ENCODE measurements around the gene CAMKMT. TPM values are rescaled to one million over a fixed set of nuclear protein-coding genes. Genes with fewer than 3 reads are reported as not detected.

Gene CAMKMT
- total RNA-seq, 2 experiments from 2014 or later = 12.8 to 19.6 TPM

- DNase-seq = no peak
- Mint-ChIP-seq H3K27ac (no peak overlapping the region), H3K4me3 (no peak overlapping the region), H3K4me1 (ENCODE audit: low read depth) (no peaks in the 10 kb centered on the region), H3K27me3 (ENCODE audit: low read depth) (no peaks in the 10 kb centered on the region), H3K36me3 (ENCODE audit: low read depth) (peaks cover 5% of the 10 kb centered on the region), H3K9me3 (no peaks in the 10 kb centered on the region)
- CTCF ChIA-PET = no interaction called here
- intact Hi-C loops (cut with micrococcal nuclease) = no loop called here
These were observed 362.2 kb downstream of the CAMKMT start for GRCh38 chr2:44723921-44724320.

GRCh38 chr2:44730593-44730992 is 368.8 kb downstream of the CAMKMT start:
- no peaks in the 10 kb centered on the region for H3K4me1 Mint-ChIP-seq (ENCODE audit: low read depth)
- H3K4me3 Mint-ChIP-seq = no peak overlapping the region
- DNase-seq = no peak
- peaks cover 3% of the 10 kb centered on the region for H3K9me3 Mint-ChIP-seq
- H3K36me3 Mint-ChIP-seq (ENCODE audit: low read depth) = peaks cover 14% of the 10 kb centered on the region
- no peaks in the 10 kb centered on the region for H3K27me3 Mint-ChIP-seq (ENCODE audit: low read depth)
- H3K27ac Mint-ChIP-seq = no peak overlapping the region
- intact Hi-C loops (cut with micrococcal nuclease) = no loop called here
- CTCF ChIA-PET = interaction anchor here (0.6 kb wide), 1 partner anchor 114 kb away, joined by 3 read pairs; no protein-coding TSS in a partner anchor

DNA sequence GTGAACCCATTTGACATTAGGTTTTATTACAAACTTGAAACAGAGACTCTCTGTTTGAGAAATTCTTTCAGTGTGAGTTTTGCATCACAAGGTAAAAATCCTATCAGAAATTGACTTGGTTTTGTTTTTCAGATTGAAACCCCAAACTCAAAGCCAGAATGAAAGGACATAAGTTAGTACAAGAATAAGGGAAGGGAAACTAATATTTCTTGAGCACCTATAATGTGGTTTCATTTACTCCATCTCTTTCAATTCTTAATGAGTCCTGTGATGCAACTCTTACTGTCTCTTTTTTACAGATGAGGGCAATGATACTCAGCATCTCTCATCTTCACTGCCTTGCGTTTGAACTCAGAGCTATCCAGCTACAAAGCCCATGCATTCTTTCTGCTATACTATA is 369.8 kb downstream of the CAMKMT start:
- CTCF ChIA-PET = no interaction called here
- Mint-ChIP-seq H3K36me3 (ENCODE audit: low read depth) (peaks cover 17% of the 10 kb centered on the region), H3K4me3 (no peak overlapping the region), H3K27me3 (ENCODE audit: low read depth) (no peaks in the 10 kb centered on the region), H3K4me1 (ENCODE audit: low read depth) (no peaks in the 10 kb centered on the region), H3K27ac (no peak overlapping the region), H3K9me3 (peaks cover 6% of the 10 kb centered on the region)
- intact Hi-C loops (cut with micrococcal nuclease) = loop anchor here (1.0 kb wide), 1 partner anchor 115 kb away; no protein-coding TSS in a partner anchor
- DNase-seq = no peak

- DNase-seq = no peak
- Mint-ChIP-seq H3K4me1 (ENCODE audit: low read depth) (no peaks in the 10 kb centered on the region), H3K9me3 (peaks cover 13% of the 10 kb centered on the region), H3K27ac (no peak overlapping the region), H3K4me3 (no peak overlapping the region), H3K36me3 (ENCODE audit: low read depth) (peaks cover 16% of the 10 kb centered on the region), H3K27me3 (ENCODE audit: low read depth) (no peaks in the 10 kb centered on the region)
- intact Hi-C loops (cut with micrococcal nuclease) = no loop called here
- CTCF ChIA-PET = no interaction called here
These were observed 374.7 kb downstream of the CAMKMT start for GRCh38 chr2:44736270-44736942.

- CTCF ChIA-PET = no interaction called here
These were observed 378.9 kb downstream of the CAMKMT start for GRCh38 chr2:44740678-44741077.

GRCh38 chr2:44741507-44741906 is 379.8 kb downstream of the CAMKMT start:
- Mint-ChIP-seq H3K27ac (no peak overlapping the region), H3K4me1 (ENCODE audit: low read depth) (no peaks in the 10 kb centered on the region), H3K36me3 (ENCODE audit: low read depth) (peaks cover 12% of the 10 kb centered on the region), H3K9me3 (peaks cover 7% of the 10 kb centered on the region), H3K27me3 (ENCODE audit: low read depth) (no peaks in the 10 kb centered on the region), H3K4me3 (no peak overlapping the region)
- no peak for DNase-seq
- intact Hi-C loops (cut with micrococcal nuclease) = no loop called here
- CTCF ChIA-PET = no interaction called here

More at GRCh38 chr2:44740678-44741077, 378.9 kb downstream of the CAMKMT start:
- DNase-seq = no peak
- intact Hi-C loops (cut with micrococcal nuclease) = no loop called here
- Mint-ChIP-seq H3K4me1 (ENCODE audit: low read depth) (no peaks in the 10 kb centered on the region), H3K9me3 (peaks cover 10% of the 10 kb centered on the region), H3K4me3 (no peak overlapping the region), H3K36me3 (ENCODE audit: low read depth) (peaks cover 15% of the 10 kb centered on the region), H3K27ac (no peak overlapping the region), H3K27me3 (ENCODE audit: low read depth) (no peaks in the 10 kb centered on the region)

DNA sequence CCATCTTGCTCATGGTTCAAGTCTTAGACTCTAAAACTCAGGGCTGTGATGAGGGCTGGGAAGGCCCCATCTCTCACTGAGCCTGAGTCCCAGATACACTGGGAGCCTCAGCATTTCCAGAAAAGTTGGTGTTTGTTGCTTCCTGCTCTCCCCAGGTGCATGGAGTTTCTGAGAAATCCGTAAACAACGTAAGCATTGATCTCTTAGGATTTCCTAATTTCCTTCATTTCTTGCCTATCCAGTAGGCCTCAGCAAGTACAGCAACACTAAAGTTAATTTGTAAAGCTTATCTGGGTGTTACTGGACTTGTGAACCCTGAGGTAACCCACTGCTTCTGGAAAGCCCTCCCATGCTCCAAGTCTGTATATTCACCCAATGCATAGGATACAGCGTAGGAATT is 380.3 kb downstream of the CAMKMT start:
- no peak for DNase-seq
- Mint-ChIP-seq H3K9me3 (peaks cover 3% of the 10 kb centered on the region), H3K4me3 (no peak overlapping the region), H3K27ac (no peak overlapping the region), H3K36me3 (ENCODE audit: low read depth) (peaks cover 6% of the 10 kb centered on the region), H3K27me3 (ENCODE audit: low read depth) (no peaks in the 10 kb centered on the region), H3K4me1 (ENCODE audit: low read depth) (no peaks in the 10 kb centered on the region)
- CTCF ChIA-PET = no interaction called here
- intact Hi-C loops (cut with micrococcal nuclease) = no loop called here

DNA sequence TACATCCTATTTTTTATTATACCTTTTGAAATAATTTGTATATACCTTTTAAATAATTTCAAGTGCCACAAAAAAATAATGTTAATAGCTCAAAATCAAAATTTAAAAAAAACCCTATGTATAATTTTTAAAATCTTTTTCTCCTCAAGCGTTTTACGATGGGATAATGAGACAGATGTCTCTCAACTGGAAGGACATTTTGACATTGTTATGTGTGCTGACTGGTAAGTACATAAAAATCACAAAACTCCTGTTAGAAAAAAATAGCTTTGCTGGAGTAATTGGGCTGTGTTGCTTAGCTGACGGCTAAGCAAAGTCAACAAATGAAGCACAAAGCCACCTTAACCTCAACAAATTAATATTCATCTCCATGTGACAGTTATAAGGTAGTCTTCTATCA is 381.7 kb downstream of the CAMKMT start:
- Mint-ChIP-seq H3K36me3 (ENCODE audit: low read depth) (peaks cover 3% of the 10 kb centered on the region), H3K27me3 (ENCODE audit: low read depth) (no peaks in the 10 kb centered on the region), H3K9me3 (no peaks in the 10 kb centered on the region), H3K27ac (no peak overlapping the region), H3K4me3 (no peak overlapping the region), H3K4me1 (ENCODE audit: low read depth) (no peaks in the 10 kb centered on the region)
- intact Hi-C loops (cut with micrococcal nuclease) = no loop called here
- DNase-seq = no peak
- CTCF ChIA-PET = no interaction called here

DNA sequence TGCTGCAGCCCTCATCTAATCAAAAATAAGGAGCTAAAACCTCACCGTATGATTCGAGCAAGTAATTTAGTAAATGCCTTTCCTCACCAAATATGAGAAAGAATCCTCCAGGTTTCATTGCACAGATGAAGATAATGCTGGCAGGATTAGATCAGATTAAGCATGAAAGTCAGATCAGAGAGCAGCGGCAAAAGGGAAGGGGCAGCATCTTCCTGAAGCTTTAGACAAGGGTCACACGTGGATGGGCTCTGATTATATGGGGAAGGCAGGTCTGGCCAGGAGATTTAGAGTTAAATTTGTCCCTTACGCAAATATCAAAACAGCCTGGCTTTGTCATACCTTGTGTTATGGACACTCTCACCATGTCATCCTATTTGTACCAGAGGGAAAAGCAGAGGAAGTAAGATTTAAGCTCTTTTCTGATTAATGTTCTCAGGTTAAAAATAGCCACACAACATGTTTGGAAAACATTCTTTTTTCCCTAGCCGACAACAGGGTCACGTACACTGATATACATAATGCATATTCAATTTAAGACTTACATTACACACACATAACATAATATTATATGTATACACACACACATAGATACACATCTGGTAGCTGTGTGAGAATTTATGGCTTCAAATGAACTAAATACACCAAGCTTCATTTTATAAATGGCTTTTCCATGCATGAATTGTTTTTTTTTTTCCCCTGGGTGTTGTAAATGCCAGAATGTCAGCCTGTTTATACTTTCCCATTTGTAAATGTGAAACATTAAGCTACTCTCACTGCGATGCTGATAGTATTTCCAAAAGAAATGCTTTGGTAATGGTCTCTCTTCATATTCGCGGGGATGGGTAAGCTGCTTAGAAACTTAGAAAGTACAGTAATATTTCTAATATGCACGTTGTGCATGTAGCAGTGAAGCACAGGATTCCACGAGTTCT is 383.5 kb downstream of the CAMKMT start:
- no peak overlapping the region for H3K27ac Mint-ChIP-seq
- H3K9me3 Mint-ChIP-seq = no peaks in the 10 kb centered on the region
- H3K4me1 Mint-ChIP-seq (ENCODE audit: low read depth) = no peaks in the 10 kb centered on the region
- H3K4me3 Mint-ChIP-seq = no peak overlapping the region
- peaks cover 7% of the 10 kb centered on the region for H3K36me3 Mint-ChIP-seq (ENCODE audit: low read depth)
- DNase-seq = no peak
- intact Hi-C loops (cut with micrococcal nuclease) = no loop called here
- CTCF ChIA-PET = interaction anchor here (0.5 to 1.7 kb wide), 3 partner anchors 236 to 269 kb away, joined by 3 to 8 read pairs (median 3); no protein-coding TSS in a partner anchor
- H3K27me3 Mint-ChIP-seq (ENCODE audit: low read depth) = no peaks in the 10 kb centered on the region

DNA sequence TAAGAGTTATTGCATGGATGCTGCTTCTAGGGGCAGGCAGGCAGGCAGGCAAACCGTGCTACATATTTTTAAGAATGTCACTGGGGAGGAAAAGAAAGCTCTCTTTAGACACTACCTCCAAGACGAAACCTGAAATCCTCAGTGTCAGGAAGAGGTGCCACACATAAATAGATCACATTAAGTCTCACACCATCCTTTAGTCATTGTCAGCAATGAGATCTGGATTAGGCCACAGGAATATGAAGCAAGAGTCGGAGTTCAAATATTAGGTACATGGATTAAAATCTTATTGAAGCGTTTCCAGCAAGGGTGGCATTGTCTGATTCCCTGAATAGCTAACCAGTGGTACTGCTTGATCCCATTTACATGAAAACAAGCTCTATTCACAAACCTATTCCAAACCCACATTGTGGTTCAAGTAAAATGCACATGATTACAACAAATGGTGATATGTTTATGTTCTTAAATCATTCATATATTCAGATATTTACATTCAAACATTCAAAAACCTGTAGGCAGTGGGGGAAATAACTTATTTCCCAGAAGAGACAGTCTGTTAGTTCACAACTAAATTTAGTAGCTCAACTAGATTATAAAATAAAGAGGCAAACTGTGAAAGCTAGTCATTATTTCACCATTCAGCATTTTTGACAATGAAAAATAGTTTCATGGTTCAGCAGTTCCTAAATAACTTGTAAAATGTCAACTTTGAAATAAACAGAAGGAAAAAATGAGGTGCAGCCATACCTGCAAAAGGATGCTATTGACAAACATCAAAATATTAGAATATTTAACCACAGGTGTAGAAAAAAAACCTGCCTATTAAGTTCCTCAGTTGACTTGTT is 384.4 kb downstream of the CAMKMT start:
- H3K9me3 Mint-ChIP-seq = no peaks in the 10 kb centered on the region
- H3K4me1 Mint-ChIP-seq (ENCODE audit: low read depth) = no peaks in the 10 kb centered on the region
- intact Hi-C loops (cut with micrococcal nuclease) = no loop called here
- H3K4me3 Mint-ChIP-seq = no peak overlapping the region
- DNase-seq = no peak
- no peaks in the 10 kb centered on the region for H3K27me3 Mint-ChIP-seq (ENCODE audit: low read depth)
- H3K27ac Mint-ChIP-seq = no peak overlapping the region
- peaks cover 8% of the 10 kb centered on the region for H3K36me3 Mint-ChIP-seq (ENCODE audit: low read depth)
- CTCF ChIA-PET = interaction anchor here (0.6 to 1.7 kb wide), 2 partner anchors 12 to 266 kb away, joined by 5 to 8 read pairs; no protein-coding TSS in a partner anchor

GRCh38 chr2:44746856-44747615 is 385.3 kb downstream of the CAMKMT start:
- Mint-ChIP-seq H3K9me3 (no peaks in the 10 kb centered on the region), H3K27ac (no peak overlapping the region), H3K27me3 (ENCODE audit: low read depth) (no peaks in the 10 kb centered on the region), H3K36me3 (ENCODE audit: low read depth) (peaks cover 8% of the 10 kb centered on the region), H3K4me1 (ENCODE audit: low read depth) (no peaks in the 10 kb centered on the region), H3K4me3 (no peak overlapping the region)
- no peak for DNase-seq
- CTCF ChIA-PET = interaction anchor here (0.6 kb wide), 1 partner anchor 13 kb away, joined by 5 read pairs; no protein-coding TSS in a partner anchor
- intact Hi-C loops (cut with micrococcal nuclease) = no loop called here

All from activated naive CD4-positive, alpha-beta T cell treated with anti-CD3 and anti-CD28 coated beads for 36 hours (primary cell).